HG02642 (cell line): ENCODE results near the gene EHMT2.
A peak's percentile ranks its signal among the peaks of the same experiment; 100 is the strongest.
"Not testable (repeated sequence)": the region's sequence is repeated elsewhere in the genome, so short reads cannot be mapped to it uniquely, and the experiment has no call there.

Experiments used
- ATAC-seq: cut with Tn5 transposase; IDR thresholded peaks from one replicate; pipeline ENCODE4 v1.9.1; 2021; ENCODE audit warnings: mild to moderate bottlenecking; ENCODE audit not compliant: unreplicated experiment, poor library complexity

The EHMT2 gene

GRCh38 chr6:31897612-31898382, at the start of gene EHMT2:
Gene EHMT2, minus strand, starts transcription at chr6:31897698. Its CDS starts 21 bp downstream, at chr6:31897677.
- ATAC-seq = peak; percentile 56

- no peak for ATAC-seq
Observed at GRCh38 chr6:31947070-31947675, 49.7 kb upstream of the EHMT2 start.

DNA sequence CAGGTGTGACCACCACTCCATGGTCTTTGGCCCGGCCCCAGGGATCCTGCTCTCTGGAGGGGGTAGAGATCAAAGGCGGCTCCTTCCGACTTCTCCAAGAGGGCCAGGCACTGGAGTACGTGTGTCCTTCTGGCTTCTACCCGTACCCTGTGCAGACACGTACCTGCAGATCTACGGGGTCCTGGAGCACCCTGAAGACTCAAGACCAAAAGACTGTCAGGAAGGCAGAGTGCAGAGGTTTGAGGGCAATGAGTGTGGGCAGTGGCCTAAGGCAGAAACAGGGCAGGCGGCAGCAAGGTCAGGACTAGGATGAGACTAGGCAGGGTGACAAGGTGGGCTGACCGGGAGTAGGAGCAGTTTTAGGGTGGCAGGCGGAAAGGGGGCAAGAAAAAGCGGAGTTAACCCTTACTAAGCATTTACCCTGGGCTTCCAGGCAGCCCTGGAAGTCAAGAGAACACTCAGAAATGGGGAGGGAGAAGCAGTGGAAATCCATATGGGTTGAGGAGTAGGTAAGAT, 48.9 kb upstream of the EHMT2 start:
- ATAC-seq = no peak

- ATAC-seq = no peak
Observed at GRCh38 chr6:31945507-31946369, 48.2 kb upstream of the EHMT2 start, which contains the start of gene CFB. Gene CFB, plus strand, starts transcription at chr6:31946095. Its CDS starts 127 bp downstream, at chr6:31946222.

GRCh38 chr6:31945154-31945506, 47.6 kb upstream of the EHMT2 start:
- no peak for ATAC-seq

DNA sequence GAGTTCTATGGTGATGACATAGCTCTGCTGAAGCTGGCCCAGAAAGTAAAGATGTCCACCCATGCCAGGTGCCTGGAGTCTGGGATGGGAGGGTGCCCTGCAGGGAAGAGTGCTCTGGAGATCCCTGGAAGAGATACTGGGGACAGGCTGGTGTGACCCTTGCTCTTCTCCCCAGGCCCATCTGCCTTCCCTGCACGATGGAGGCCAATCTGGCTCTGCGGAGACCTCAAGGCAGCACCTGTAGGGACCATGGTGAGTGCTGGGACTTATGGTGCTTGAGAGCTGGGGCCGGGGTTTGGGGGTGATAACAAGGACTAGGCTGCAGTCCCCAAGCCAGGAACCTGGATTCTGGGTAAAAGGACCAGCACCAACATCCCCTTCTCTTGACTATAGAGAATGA, 46.2 kb upstream of the EHMT2 start:
- no peak for ATAC-seq

GRCh38 chr6:31940256-31940664, 42.8 kb upstream of the EHMT2 start:
- no peak for ATAC-seq

DNA sequence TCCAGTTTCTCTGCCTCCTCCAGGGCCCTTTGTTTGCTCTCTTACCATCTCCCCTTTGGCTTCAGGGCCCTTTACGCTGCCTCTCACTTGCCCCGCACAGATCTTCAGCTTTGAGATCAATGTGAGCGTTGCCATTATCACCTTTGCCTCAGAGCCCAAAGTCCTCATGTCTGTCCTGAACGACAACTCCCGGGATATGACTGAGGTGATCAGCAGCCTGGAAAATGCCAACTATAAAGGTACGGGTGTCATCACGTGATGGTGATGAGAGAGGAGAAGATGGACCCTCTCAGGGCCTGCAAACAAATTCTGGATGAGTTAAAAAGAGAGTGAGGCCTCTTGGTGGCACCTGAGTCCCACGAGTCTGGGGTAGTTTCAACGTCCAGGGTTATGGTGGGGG, 38.3 kb upstream of the EHMT2 start:
- ATAC-seq = no peak

- ATAC-seq = no peak
Observed at GRCh38 chr6:31935021-31935420, 37.5 kb upstream of the EHMT2 start.

DNA sequence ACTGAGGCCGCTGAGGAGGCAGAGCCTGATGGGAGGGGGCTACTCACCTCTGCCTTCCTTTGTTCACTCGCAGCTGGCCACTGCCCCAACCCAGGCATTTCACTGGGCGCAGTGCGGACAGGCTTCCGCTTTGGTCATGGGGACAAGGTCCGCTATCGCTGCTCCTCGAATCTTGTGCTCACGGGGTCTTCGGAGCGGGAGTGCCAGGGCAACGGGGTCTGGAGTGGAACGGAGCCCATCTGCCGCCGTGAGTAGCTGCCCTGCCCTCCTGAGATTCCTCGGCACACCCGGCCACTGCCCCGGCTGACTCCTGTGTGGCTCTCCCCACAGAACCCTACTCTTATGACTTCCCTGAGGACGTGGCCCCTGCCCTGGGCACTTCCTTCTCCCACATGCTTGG, 36.0 kb upstream of the EHMT2 start:
- no peak for ATAC-seq

GRCh38 chr6:31932137-31932536, 34.6 kb upstream of the EHMT2 start:
- ATAC-seq = not testable (repeated sequence)

DNA sequence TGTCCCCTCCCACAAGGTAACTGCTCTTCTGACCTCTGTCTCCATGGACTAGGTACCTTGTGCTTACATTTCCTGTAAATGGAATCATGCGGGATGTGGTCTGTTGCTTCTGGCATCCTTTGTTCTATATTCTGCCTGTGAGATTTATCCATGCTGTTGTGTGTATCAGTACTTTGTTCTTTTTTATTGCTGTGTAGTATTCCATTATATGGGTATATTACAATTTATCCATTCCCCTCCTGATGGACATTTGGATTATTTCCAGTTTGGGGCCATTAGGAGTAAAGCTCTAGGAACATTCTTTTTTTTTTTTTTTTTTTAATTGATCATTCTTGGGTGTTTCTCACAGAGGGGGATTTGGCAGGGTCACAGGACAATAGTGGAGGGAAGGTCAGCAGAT, 33.5 kb upstream of the EHMT2 start:
- no peak for ATAC-seq

- ATAC-seq = no peak
Observed at GRCh38 chr6:31928672-31928939, 31.1 kb upstream of the EHMT2 start.

- ATAC-seq = no peak
Observed at GRCh38 chr6:31927863-31928671, 30.6 kb upstream of the EHMT2 start.

GRCh38 chr6:31927242-31927862, 29.9 kb upstream of the EHMT2 start, which contains the start of gene C2:
Gene C2, plus strand, starts transcription at chr6:31927717. Its CDS starts 36 bp downstream, at chr6:31927753.
- no peak for ATAC-seq

DNA sequence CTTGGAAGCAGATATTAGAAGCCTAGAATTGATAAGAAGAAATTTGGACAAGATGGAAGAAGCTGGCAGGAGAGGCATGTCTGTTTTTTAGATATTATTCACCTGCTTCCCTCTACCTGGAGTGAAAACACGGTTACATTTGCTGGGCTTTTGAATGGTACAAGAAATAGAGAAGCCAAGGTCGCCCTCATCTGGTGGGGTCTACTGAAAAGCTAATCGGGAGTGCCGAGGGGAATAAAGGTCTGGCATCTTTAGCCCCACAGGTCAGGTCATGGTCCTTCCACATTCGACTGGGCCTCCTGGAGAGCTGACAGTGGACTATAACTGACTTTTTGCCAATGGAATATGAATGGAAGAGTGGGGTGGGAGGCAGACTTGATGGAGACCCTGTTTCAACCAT, 25.4 kb upstream of the EHMT2 start:
- ATAC-seq = no peak

GRCh38 chr6:31920811-31921210, 23.3 kb upstream of the EHMT2 start:
- no peak for ATAC-seq

- ATAC-seq = no peak
Observed at GRCh38 chr6:31919624-31920303, 22.3 kb upstream of the EHMT2 start.

GRCh38 chr6:31918069-31918720, 20.7 kb upstream of the EHMT2 start:
- ATAC-seq = no peak
